Eye (tissue), 1 donor: Measurements from ENCODE around the gene C4B.
"Not testable (repeated sequence)": the region's sequence is repeated elsewhere in the genome, so short reads cannot be mapped to it uniquely, and the experiment has no call there.

Experiments used
- DNase-seq: peaks from one replicate; pipeline ENCODE4 v3.0.0-alpha.2; 2015

The C4B gene

DNA sequence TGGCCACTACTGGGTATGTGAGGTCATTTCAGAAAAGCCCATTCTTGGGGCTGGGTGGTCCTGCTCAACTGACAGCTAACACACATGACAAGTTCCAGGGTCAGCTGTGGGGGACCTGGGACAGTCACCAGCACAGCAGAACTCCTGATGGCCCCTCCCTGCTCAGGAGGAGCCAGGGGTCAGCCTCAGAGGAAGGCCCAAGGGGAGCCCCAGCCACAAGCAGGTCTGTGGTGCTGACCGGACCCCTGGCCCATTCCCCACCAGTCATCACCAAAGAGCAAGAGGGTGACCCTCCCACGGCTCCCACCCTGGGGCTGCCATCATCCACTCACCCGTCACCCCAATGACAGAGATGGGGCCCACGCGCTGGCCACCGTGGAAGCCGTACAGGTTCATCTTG is 41.7 kb downstream of the C4B start:
- DNase-seq, result no peak

DNA sequence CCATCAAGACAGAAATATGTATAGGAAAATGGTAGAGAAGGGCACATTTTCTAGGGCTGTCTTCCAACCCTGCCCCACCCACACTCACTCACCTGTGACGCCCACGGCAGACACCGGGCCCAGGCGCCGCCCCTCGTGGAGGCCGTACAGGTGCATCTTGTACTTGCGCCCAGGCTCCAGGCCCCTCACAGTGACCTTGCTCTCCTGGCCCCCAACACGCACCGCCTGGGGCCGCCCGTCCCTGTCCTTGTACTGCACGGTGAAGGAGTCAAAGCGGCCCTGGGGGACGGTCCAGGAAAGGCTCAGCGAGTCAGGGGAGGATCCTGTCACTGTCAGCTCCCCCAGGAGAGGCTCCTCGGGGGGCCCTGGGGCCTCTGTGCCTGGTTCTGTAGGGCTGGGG is 43.4 kb downstream of the C4B start:
- no peak for DNase-seq

DNA sequence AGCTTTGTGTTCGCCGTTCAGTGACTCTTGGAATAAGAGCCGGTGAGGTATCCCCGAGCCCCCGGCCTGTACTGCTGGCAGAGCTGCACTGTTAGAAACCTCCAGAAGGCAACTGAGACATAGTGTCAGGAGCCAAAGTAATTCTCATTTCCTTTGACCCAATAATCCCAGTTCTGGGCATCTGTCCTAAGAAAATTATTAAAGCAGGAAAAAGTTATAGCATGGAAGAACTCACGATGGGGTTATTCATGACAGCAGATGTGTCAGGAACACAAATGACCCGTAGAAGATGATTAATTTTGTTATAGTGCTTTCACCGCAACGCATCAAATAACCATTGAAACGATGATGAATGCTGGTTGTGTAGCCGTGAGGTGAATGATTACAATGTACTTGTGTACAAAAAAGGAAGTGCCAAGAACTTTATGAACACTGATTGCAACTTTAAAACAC is 43.9 kb downstream of the C4B start:
- DNase-seq, result no peak

DNA sequence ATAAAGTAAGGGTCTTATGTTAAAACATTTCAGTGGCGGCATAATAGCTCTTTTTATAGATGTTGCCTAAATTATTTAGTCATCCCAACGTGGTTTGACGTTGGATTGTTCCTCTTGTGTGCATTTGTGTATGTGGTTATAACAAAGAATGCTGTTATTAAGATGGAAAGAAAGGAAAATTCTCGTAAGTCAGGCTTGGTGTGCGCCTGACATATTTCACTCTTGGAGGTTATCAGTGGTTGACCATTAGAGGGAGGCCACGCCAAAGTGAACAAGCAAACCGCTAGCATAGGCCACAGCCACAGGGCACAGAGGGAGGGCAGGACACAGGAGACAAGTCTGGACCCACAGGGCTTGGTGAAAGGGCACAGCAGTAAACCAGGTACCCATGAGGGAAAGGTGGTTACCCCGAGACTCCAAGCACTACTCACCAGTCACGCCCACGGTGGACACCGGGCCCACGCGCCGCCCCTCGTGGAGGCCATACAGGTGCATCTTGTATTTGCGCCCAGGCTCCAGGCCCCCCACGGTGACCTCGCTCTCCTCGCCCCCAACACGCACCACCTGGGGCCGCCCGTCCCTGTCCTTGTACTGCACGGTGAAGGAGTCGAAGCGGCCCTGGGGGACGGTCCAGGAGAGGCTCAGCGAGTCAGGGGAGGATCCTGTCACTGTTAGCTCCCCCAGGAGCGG is 46.5 kb downstream of the C4B start:
- no peak for DNase-seq

DNA sequence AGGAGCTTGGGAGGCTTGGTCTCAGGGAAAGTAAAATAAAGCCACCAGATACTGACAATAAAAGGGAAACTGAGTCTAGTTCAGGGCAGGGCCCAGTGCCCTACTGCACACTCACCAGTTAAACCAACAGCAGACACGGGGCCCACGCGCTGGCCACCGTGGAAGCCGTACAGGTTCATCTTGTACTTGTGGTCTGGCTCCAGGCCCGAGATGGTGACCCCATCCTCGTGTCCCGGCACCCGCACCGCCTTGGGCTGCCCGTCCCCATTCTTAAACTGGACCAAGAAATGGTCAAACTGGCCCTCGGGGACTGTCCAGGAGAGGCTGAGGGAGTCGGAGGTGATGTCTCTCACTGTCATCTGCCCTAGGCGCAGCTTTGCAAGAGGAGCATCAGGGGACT is 50.1 kb downstream of the C4B start:
- DNase-seq, result no peak

DNA sequence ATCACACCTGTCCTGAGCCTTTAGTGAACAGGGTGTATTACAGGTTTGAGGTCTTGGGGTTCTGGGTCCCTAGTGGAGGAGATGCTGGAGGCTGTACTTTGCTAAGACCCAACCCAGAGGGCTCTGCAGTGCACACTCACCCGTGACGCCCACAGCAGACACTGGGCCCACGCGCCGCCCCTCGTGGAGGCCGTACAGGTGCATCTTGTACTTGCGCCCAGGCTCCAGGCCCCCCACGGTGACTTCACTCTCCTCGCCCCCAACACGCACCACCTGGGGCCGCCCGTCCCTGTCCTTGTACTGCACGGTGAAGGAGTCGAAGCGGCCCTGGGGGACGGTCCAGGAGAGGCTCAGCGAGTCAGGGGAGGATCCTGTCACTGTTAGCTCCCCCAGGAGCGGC is 52.9 kb downstream of the C4B start:
- DNase-seq, result not testable (repeated sequence)

DNA sequence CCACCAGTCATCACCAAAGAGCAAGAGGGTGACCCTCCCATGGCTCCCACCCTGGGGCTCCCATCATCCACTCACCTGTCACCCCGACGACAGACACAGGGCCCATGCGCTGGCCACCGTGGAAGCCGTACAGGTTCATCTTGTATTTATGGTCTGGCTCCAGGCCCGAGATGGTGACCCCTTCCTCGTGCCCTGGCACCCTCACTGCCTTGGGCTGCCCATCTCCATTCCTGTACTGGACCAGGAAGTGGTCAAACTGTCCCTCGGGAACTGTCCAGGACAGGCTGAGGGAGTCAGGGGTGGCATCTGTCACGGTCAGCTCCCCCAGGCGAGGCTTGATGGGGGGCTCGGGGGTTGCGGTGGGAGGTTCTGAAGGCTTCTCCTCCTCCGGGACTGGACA is 53.7 kb downstream of the C4B start:
- not testable (repeated sequence) for DNase-seq

DNA sequence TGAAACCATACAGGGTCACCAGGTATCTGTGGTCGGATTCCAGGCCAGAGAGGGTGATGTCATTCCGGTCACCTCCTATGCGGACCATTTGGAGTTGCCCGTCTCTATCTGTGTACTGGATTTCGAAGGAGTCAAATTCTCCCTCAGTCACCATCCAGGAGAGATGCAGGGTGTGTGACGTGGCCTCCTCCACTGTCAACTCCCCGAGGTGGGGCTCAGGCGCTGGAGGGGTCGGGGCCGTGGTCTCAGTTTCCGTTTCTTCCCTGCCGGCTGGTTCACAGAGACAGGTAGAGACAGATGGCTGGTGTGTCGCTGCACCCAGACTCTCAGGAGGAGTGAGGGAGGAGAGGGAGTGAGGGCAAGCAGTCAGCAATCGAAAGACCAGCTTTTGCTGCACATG is 54.3 kb downstream of the C4B start:
- DNase-seq, result no peak

DNA sequence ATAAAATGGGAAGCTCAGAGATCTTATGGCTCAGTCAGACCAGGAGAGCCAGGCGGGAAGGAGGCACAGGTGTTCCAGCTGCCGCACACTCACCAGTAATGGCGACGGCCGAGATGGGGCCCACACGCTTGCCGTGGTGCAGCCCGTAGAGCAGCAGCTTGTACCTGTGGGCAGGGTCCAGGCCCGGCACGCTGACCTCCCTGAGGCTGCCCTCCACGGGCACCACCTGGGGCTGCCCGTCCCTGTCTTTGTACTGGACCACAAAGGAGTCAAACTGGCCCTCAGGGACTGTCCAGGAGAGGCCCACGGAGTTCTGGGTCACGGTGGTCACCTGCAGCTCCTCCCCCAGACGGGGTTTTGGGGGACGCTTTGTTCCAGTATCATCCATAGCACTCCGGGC is 54.9 kb downstream of the C4B start:
- no peak for DNase-seq

DNA sequence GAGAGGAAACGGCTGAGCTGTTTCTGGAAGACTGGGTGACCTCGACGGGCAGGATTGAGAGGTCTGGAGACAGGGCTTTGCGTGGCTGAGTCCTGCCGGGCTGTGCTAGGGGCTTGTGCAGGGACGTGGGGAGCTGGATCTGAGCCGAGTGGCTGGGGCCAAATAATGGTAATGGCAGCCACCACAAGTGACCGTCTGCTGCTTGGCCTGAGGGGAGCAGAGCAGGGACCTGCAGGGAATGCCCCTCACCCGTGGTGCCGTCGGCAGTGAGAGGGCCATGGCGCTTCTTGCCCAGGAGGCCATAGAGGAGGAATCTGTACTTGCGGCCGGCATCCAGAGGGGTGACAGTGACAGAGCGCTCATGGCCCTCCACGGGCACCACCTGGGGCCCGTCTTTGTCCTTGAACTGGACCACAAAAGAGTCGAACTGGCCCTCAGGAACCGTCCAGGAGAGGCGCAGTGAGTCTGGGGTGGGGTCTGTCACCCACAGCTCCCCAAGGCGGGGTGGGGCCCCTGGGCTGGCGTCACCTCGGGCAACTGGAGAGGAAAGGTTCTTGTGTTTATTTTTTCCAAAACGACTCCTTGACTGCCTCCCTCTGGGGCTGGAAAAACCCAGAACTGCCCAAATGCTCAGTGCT is 55.4 kb downstream of the C4B start:
- DNase-seq, result no peak

DNA sequence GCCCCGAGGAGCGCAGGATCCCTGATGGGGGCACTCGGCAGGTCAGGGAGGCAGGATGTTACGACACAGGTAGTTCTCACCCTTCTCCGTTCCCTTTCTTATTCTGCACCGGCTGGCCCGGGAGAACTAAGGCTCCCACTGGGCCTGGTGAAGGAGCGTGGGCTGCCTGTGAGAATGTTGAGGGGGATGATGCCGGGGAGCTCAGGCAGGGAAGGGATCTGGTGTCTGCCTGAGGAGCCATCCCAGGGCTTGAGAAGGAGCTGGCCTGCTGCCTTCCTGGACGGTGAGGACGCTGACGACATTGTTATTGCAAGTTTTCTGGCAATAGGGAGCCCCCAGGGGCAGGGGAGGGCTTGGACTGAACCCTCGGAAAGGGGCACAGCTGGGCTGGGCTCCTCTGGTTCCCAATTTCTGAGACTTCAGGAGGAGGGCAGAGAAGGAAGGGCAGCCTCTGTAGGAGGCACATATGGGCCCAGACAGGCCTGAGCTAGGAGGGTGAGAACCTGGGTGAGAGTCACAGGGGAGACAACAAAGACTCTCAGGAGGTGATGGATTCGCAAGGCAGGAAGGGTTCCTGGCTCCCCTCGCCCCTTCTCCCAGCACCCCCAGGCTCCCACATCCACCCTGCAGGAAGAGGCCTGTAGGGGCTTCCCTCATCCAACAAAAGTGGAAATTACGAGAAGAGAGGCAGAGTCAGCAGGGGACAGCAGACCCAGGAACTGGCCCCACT is 56.4 kb downstream of the C4B start:
- no peak for DNase-seq

DNA sequence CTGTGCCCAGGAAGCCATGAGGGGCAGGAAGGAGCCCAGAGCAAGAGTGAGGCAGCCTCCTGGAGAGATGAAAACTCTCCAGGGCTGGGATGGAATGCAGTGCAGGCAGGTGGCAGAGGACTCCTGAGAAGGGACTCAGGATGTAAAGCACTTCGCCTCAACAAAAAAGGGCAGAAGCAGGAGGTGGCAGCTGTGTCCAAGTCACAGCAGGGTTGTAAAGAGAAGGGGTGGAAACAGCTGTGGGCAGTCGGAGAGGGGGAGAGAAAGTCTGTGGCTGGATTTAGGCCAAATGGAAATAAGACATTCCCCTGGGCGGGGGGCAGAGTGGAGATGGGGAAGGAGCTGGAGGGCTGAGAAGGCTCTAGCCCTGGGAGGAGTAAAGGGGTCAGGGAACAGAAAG is 58.5 kb downstream of the C4B start:
- peak; percentile 71 for DNase-seq

DNA sequence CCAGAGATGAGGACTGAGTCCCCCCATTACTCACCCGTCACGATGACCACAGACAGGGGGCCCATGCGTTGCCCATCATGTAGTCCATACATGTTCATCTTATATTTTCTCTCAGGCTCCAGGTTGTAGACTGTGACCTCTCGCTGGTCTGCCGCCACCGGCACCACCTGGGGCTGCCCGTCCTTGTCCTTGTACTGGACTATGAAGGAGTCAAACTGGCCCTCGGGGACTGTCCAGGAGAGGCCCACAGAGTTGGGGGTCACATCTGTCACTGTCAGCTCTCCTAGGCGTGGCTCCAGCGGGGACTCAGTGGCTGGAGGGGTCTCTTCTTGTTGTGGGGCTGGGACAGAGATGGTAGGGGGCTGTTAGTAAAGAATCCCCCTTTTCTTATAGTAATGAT is 59.0 kb downstream of the C4B start:
- no peak for DNase-seq

DNA sequence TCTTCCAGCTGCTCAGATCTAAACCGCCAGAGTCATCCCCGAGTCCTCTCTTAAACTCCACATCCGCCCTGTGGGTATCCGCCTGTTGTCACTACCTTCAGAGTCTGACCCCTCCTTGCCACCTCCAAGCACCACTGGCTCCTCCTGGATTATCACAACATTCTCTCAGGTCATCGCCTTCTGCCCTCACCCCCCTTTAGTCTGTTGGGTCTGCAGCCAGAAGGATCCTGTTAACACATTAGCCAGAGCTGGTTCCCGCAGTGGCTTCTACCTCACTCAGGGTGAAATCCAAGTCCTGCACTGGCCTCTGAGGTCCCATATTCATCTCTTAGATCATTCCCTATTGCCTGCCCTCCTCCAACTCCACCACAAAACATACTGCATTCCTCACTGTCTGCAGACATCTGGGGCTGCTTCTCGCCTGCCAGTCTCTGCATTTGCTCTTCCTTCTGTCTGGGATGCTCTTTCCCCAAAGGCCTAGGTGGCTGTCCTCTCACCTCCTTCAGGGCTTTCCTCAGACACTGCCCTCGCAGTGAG is 60.5 kb downstream of the C4B start:
- DNase-seq, result no peak

DNA sequence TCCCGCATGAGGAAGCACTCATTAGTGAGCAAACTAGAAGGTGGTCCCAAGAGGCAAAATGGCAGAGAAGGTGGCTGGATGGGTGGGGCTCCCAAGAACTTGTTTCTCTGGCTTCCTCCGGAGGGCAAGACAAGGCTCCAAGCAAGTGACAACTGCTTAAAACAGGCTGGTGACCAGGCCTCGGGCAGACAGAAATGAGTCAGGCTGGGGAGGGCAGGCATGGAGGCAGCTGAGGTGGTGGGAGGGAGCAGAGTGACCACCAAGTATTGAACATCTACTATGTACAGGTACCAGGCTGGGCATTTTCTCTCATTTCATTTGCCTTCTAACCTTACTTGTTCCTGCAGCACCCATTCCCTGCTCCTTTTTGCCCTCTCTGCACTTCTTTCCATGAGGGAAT is 61.2 kb downstream of the C4B start:
- no peak for DNase-seq

DNA sequence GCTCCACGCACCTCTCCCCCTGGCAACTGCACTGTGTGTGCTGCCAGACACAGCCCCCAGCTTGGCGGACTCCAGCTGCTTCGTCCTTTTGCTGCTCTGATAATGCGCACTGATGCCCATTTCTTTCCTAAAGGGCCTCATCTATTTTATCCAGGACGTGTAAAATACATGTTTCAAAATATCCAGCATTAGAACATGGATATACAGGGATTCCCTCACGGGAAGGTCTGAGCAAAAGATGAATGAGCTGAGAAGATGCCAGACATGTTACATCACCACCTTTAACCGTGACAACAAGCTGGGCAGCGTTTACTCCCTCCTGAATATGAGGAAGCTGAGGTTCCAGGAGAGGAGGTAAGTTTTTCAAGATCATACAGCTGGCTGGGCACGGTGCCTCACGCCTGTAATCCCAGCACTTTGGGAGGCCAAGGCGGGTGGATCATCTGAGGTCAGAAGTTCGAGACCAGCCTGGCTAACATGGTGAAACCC is 61.8 kb downstream of the C4B start:
- peak; percentile 55 for DNase-seq

DNA sequence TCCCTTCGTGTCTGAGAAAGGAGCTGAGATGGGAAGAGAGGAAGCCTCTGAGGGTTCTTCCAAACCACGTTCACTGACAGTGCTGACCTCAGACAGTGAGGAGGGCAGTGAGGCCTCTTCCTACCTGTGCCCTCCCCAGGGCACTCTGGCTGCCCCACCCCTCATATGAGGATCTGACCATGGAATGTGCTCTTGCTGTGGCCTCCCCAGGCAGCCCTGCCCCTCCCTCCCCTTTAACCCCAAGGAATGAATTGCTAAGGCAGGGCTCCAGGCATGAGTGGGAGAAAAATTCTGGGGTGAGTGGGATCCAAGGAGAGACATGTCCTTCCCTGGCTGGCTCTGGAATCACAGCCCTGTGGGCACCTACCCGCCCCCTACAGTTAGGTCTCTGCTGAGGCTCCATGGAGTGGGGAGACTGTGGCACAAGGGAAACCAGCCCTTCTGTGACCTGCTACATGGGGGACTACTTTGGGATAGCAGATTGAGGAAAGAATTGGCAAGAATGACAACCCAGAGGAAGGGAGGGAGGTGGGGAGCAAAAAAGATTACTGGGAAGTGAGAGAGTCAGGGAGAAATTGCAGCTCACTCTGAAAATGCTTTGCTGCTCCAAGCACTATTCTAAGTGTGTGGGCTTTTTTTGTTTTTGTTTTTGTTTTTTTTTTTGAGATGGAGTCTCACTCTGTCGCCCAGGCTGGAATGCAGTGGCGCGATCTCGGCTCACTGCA is 65.1 kb downstream of the C4B start:
- no peak for DNase-seq

DNA sequence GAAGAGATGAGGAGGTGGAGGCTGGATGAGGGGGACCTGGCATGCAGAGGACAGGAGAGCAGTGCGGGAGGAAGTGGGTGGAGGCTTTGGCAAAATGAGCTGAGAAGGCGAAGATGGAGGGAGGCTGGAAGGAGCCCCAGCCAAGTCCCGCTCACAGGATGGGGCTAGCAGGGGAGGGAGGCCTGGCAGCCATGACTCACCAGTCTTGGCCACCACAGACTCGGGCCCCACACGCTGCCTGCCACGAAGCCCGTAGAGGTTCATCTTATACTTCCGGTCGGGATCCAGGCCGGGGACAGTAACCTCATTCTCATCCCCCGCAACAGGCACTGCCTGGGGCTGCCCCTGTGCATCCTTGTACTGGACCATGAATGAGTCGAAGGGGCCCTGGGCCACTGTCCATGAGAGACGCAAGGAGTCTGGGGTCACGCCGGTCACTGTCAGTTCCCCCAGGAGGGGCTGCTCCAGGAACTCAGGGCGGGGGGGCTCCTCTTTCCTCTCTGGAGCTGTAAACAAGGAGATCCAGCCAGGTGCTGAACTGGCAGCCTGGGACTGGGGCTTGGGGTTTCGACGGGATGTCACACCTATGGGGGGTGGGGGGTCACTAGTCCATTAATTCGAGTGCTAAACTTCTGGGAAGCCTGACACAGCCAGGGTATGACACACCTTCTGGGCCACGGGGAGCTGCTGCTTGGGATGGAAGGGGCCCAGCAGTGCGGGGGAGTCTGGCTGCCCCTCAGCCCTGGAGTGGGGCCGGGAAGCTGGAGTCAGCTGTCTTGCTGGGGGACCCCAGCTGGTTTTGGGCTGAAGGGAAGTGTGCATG is 66.8 kb downstream of the C4B start:
- DNase-seq, result no peak

DNA sequence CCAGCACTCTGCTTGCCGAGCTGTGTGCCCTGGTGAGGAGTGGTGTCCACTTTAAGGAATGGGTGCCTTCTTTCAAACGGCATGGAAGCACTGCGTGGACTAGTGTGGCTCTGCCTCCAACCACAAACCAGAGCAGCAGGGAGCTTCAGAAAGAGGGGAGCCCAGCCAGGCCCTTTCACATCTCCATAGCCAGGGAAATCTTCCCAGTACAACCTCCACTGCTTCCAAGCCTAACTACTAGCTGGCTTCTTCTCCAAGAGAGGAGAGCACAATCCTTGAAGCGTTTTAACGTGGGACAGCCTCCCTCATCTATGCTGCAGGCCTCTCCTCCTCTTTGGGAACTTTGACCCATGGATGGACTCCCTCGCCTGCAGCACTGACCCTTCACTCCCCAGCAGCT is 67.9 kb downstream of the C4B start:
- no peak for DNase-seq

DNA sequence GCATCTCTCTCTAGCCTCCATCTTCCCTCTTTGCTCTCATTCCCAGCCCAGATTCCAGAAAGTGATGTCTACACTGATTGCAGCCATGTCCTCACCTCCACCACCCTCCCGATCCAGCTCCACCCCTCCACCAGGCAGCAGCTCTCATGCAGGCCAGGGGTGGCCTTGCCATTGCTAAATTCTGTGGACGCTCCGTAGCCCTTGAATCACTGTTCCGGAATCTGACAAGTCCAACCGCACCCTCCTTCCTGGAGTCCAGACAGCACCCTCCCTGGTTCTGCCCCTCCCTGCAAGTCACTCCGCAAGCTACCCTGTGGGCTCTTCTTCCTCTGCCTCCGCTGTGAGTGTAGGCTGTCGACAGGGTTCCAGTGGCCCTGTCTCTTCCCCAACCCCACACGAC is 68.3 kb downstream of the C4B start:
- no peak for DNase-seq

DNA sequence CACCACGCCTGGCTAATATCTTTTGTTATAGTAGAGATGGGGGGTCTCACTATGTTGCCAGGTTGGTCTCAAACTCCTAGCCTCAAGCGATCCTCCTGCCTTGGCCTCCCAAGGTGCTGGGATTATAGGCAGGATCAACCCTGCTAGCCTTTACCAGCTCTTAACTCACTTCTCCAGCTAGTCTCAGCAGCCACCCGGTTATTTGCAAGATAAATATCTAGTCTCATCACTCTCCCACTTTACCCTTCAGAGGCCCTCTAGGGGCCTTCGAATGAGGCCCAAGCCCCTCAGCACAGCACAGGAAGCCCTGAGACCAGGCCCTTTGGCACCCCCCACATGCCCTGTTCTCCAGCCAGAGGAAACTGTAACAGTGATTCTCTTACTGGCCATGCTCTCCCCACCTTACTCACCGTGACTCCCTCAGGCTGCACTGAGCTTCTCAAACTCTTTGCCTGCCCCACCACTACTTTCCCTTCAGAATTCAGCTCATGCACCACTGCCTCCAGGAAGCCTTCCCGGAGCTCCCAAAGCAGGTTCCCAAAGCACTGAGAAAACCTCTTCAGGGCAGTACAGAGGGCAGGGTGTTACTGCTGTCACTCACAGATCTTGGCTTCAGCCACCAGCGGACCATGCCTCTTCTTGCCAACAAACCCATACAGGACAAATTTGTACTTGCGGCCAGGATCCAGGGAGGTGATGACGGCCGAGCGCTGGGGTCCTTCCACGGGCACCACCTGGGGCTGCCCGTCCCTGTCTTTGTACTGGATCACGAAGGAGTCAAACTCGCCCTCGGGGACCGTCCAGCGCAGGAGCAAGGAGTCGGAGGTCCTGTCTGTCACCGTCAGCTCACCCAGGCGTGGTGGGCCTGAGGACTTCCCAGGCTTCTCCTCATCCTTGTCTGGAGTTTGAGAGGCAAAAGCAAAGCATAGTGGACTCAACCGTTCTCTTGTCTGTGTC is 69.5 kb downstream of the C4B start:
- no peak for DNase-seq
